Nephron progenitor cell (in vitro differentiated cells): Measurements from ENCODE around the gene GRIK3.
A peak's percentile ranks its signal among the peaks of the same experiment; 100 is the strongest.

Experiments used
- DNase-seq: peaks from one replicate; pipeline ENCODE4 v3.0.0; 2021
- H3K27ac Mint-ChIP-seq: 2 replicates; pipeline ENCODE4 v1.8.0; 2021; ENCODE audit warnings: mild to moderate bottlenecking, moderate library complexity, mixed read lengths
- H3K27me3 Mint-ChIP-seq: 2 replicates; pipeline ENCODE4 v1.8.0; 2021; ENCODE audit warnings: mild to moderate bottlenecking, low read depth, mixed read lengths; ENCODE audit not compliant: poor library complexity
- H3K36me3 Mint-ChIP-seq: 2 replicates; pipeline ENCODE4 v1.8.0; 2021; ENCODE audit warnings: low read depth, mixed read lengths
- H3K4me1 Mint-ChIP-seq: 2 replicates; pipeline ENCODE4 v1.8.0; 2021; ENCODE audit warnings: mixed read lengths
- H3K4me3 Mint-ChIP-seq: 2 replicates; pipeline ENCODE4 v1.8.0; 2021; ENCODE audit warnings: mild to moderate bottlenecking, moderate library complexity, mixed read lengths
- H3K9me3 Mint-ChIP-seq: 2 replicates; pipeline ENCODE4 v1.8.0; 2021; ENCODE audit warnings: mild to moderate bottlenecking, moderate library complexity, mixed read lengths
- CTCF ChIP-seq: fragments of 200-600 bp; sonication (generic); IDR thresholded peaks from 2 replicates; pipeline ENCODE4 v1.5.0; 2021; ENCODE audit warnings: antibody characterized with exemption

Gene GRIK3

GRCh38 chr1:36831186-36831810, 203.0 kb downstream of the GRIK3 start:
- H3K27ac Mint-ChIP-seq, result no peak overlapping the region
- DNase-seq, result no peak
- H3K4me3 Mint-ChIP-seq, result no peak overlapping the region
- TF ChIP-seq CTCF, result no peak
- H3K27me3 Mint-ChIP-seq, result peaks cover 41% of the 10 kb centered on the region
- no peaks in the 10 kb centered on the region for H3K9me3 Mint-ChIP-seq
- H3K4me1 Mint-ChIP-seq, result peaks cover 48% of the 10 kb centered on the region
- H3K36me3 Mint-ChIP-seq, result no peaks in the 10 kb centered on the region

- no peaks in the 10 kb centered on the region for H3K36me3 Mint-ChIP-seq
- no peak for DNase-seq
- no peaks in the 10 kb centered on the region for H3K9me3 Mint-ChIP-seq
- no peak overlapping the region for H3K27ac Mint-ChIP-seq
- TF ChIP-seq CTCF, result no peak
- peaks cover 49% of the 10 kb centered on the region for H3K4me1 Mint-ChIP-seq
- no peak overlapping the region for H3K4me3 Mint-ChIP-seq
- H3K27me3 Mint-ChIP-seq, result peaks cover 38% of the 10 kb centered on the region
Observed at GRCh38 chr1:36829961-36830360, 204.4 kb downstream of the GRIK3 start.

- H3K4me1 Mint-ChIP-seq, result peaks cover 53% of the 10 kb centered on the region
- TF ChIP-seq CTCF, result no peak
- no peaks in the 10 kb centered on the region for H3K36me3 Mint-ChIP-seq
- DNase-seq, result no peak
- no peak overlapping the region for H3K4me3 Mint-ChIP-seq
- H3K27ac Mint-ChIP-seq, result peak overlapping the region; percentile 75
- H3K9me3 Mint-ChIP-seq, result no peaks in the 10 kb centered on the region
- H3K27me3 Mint-ChIP-seq, result peaks cover 38% of the 10 kb centered on the region
Observed at GRCh38 chr1:36829066-36829465, 205.2 kb downstream of the GRIK3 start.

GRCh38 chr1:36825226-36825625, 209.1 kb downstream of the GRIK3 start:
- Mint-ChIP-seq H3K4me3 (no peak overlapping the region), H3K27ac (no peak overlapping the region), H3K27me3 (peaks cover 28% of the 10 kb centered on the region), H3K4me1 (peaks cover 45% of the 10 kb centered on the region), H3K9me3 (no peaks in the 10 kb centered on the region), H3K36me3 (no peaks in the 10 kb centered on the region)
- no peak for TF ChIP-seq CTCF
- DNase-seq, result no peak

- Mint-ChIP-seq H3K4me3 (peak overlapping the region; percentile 62), H3K36me3 (no peaks in the 10 kb centered on the region), H3K4me1 (peaks cover 45% of the 10 kb centered on the region), H3K27ac (peak overlapping the region; percentile 96), H3K27me3 (peaks cover 20% of the 10 kb centered on the region), H3K9me3 (no peaks in the 10 kb centered on the region)
- peak; percentile 61 for DNase-seq
- TF ChIP-seq CTCF, result no peak
Observed at GRCh38 chr1:36824390-36824861, 209.9 kb downstream of the GRIK3 start.

GRCh38 chr1:36822648-36823047, 211.7 kb downstream of the GRIK3 start:
- H3K27ac Mint-ChIP-seq, result no peak overlapping the region
- H3K9me3 Mint-ChIP-seq, result no peaks in the 10 kb centered on the region
- no peak overlapping the region for H3K4me3 Mint-ChIP-seq

More at GRCh38 chr1:36822648-36823047, 211.7 kb downstream of the GRIK3 start:
- Mint-ChIP-seq H3K27me3 (peaks cover 16% of the 10 kb centered on the region), H3K36me3 (no peaks in the 10 kb centered on the region), H3K4me1 (peaks cover 41% of the 10 kb centered on the region)
- TF ChIP-seq CTCF, result no peak
- no peak for DNase-seq
